K562 (cell line): ENCODE results near the gene SASH3.

ENCODE experiments used
- CHD4 ChIP-seq: fragments of 200-600 bp; sonication (generic); IDR thresholded peaks from 3 replicates; pipeline ENCODE4 v1.6.1; 2012; ENCODE audit warnings: low read depth, mild to moderate bottlenecking, mixed read lengths, low read length, inconsistent platforms; ENCODE audit not compliant: insufficient read depth, insufficient replicate concordance, poor library complexity, severe bottlenecking
- ETV6 ChIP-seq, 3 experiments: fragments of 150-350 bp in 1 of 3; sonication (generic) in 1 of 3; formaldehyde crosslinking in 1 of 3; IDR thresholded peaks; 2 replicates each; pipeline versions ENCODE4 v1.6.1 to v1.8.0; 2014 to 2022; ENCODE audit warnings: borderline replicate concordance in 2 of 3, low read depth in 2 of 3, antibody characterized with exemption in 1 of 3, low read length in 1 of 3, mild to moderate bottlenecking in 1 of 3, missing genetic modification reagents in 1 of 3
- KHSRP ChIP-seq: fragments of 450-650 bp; IDR thresholded peaks from 2 replicates; pipeline ENCODE4 v1.6.1; 2017
- PCBP2 ChIP-seq: fragments of 200-400 bp; formaldehyde crosslinking; IDR thresholded peaks from 2 replicates; pipeline ENCODE4 v1.6.1; 2018; ENCODE audit warnings: low read length, low read depth, mild to moderate bottlenecking, moderate library complexity; ENCODE audit not compliant: poor library complexity, severe bottlenecking
- PHB ChIP-seq: fragments of 250-450 bp; sonication (Bioruptor Pico); IDR thresholded peaks from 2 replicates; pipeline ENCODE4 v1.5.0; 2021
- RFX5 ChIP-seq: IDR thresholded peaks from 2 replicates; pipeline ENCODE4 v1.6.1; 2011; ENCODE audit warnings: low read depth, mild to moderate bottlenecking, improper control_type of control experiment, low read length
- SP1 ChIP-seq: sonication (generic); formaldehyde crosslinking; IDR thresholded peaks from 2 replicates; pipeline ENCODE4 v1.8.1; 2022; ENCODE audit warnings: mild to moderate bottlenecking, missing genetic modification reagents
- ZKSCAN8 ChIP-seq: fragments of 200-800 bp; sonication (Bioruptor generic); IDR thresholded peaks from 2 replicates; pipeline ENCODE4 v1.6.1; 2016; ENCODE audit warnings: missing genetic modification characterization, missing compliant biosample characterization
- TF ChIP-seq, protein P1 (sequence below): sonication (generic); formaldehyde crosslinking; IDR thresholded peaks from 2 replicates; pipeline ENCODE4 v1.5.0; 2020; ENCODE audit warnings: missing genetic modification reagents
- TF ChIP-seq, protein P2 (sequence below), 3 experiments: IDR thresholded peaks in 2 of 3; conservative IDR thresholded peaks in 1 of 3; 2 replicates each; pipeline ENCODE4 v1.5.1; 2011 to 2012; ENCODE audit warnings: low read length in 3 of 3, mild to moderate bottlenecking in 3 of 3, control low read depth in 2 of 3, improper control_type of control experiment in 1 of 3, inconsistent platforms in 1 of 3, low read depth in 1 of 3, mixed read lengths in 1 of 3, moderate library complexity in 1 of 3; ENCODE audit not compliant: insufficient read depth in 2 of 3
- TF ChIP-seq, protein P3 (sequence below): fragments of 250-450 bp; sonication (Bioruptor Pico); IDR thresholded peaks from 2 replicates; pipeline ENCODE4 v1.8.0; 2021; ENCODE audit warnings: mild to moderate bottlenecking, moderate library complexity

DNA sequence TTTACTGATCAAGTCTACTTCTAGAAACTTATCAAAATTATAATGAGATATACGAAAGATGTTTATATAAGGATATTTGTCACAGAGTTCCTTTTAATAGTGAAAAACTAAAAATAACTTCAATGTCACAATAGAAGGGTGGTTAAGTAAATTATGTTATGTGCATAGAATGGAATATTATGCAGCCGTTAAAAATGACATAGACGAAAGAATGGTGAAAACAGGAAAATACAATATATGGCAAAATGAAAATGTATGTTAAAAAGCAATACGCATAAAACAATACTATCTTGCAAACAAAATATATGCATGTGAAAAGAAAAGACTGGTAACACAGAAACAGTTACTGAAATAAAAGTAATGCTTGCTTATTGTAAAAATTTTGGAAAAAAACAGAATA, 44.9 kb downstream of the SASH3 start:
- TF ChIP-seq ETV6 (IDR thresholded peaks at IDR 0.05; ENCODE audit: borderline replicate concordance in 1 of 2, low read depth in 2 of 2, low read length in 1 of 2) (no peak), ETV6 (CRISPR knock-in tag; IDR thresholded peaks at IDR 0.05; ENCODE audit: borderline replicate concordance) (no peak), RFX5 (no peak), CHD4 (no peak), PCBP2 (no peak), PHB (CRISPR knock-in tag) (no peak), KHSRP (no peak), ZKSCAN8 (no peak), SP1 (no peak)
- TF ChIP-seq, protein P1, sequence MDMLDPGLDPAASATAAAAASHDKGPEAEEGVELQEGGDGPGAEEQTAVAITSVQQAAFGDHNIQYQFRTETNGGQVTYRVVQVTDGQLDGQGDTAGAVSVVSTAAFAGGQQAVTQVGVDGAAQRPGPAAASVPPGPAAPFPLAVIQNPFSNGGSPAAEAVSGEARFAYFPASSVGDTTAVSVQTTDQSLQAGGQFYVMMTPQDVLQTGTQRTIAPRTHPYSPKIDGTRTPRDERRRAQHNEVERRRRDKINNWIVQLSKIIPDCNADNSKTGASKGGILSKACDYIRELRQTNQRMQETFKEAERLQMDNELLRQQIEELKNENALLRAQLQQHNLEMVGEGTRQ = no peak
- TF ChIP-seq, protein P2, sequence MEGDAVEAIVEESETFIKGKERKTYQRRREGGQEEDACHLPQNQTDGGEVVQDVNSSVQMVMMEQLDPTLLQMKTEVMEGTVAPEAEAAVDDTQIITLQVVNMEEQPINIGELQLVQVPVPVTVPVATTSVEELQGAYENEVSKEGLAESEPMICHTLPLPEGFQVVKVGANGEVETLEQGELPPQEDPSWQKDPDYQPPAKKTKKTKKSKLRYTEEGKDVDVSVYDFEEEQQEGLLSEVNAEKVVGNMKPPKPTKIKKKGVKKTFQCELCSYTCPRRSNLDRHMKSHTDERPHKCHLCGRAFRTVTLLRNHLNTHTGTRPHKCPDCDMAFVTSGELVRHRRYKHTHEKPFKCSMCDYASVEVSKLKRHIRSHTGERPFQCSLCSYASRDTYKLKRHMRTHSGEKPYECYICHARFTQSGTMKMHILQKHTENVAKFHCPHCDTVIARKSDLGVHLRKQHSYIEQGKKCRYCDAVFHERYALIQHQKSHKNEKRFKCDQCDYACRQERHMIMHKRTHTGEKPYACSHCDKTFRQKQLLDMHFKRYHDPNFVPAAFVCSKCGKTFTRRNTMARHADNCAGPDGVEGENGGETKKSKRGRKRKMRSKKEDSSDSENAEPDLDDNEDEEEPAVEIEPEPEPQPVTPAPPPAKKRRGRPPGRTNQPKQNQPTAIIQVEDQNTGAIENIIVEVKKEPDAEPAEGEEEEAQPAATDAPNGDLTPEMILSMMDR (IDR thresholded peaks at IDR 0.05 in 2 of 3, conservative IDR thresholded peaks at IDR 0.05 in 1 of 3; ENCODE audit: insufficient read depth in 2 of 3, low read depth in 1 of 3, low read length in 3 of 3) = no peak
- TF ChIP-seq, protein P3, sequence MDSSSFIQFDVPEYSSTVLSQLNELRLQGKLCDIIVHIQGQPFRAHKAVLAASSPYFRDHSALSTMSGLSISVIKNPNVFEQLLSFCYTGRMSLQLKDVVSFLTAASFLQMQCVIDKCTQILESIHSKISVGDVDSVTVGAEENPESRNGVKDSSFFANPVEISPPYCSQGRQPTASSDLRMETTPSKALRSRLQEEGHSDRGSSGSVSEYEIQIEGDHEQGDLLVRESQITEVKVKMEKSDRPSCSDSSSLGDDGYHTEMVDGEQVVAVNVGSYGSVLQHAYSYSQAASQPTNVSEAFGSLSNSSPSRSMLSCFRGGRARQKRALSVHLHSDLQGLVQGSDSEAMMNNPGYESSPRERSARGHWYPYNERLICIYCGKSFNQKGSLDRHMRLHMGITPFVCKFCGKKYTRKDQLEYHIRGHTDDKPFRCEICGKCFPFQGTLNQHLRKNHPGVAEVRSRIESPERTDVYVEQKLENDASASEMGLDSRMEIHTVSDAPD (CRISPR knock-in tag) = no peak
